D341Med (cell line): Measurements from ENCODE around the gene ATP8B4.

Experiments used
- DNase-seq: peaks from one replicate; pipeline ENCODE4 v3.0.0; 2012; ENCODE audit warnings: low spot score

The ATP8B4 gene

GRCh38 chr15:49898097-49898496, 220.9 kb downstream of the ATP8B4 start:
- DNase-seq = no peak

- no peak for DNase-seq
These were observed 223.4 kb downstream of the ATP8B4 start for GRCh38 chr15:49895347-49896223.

GRCh38 chr15:49890689-49891088, 228.3 kb downstream of the ATP8B4 start:
- DNase-seq = no peak

GRCh38 chr15:49889536-49889935, 229.5 kb downstream of the ATP8B4 start:
- DNase-seq = no peak

GRCh38 chr15:49888734-49889133, 230.3 kb downstream of the ATP8B4 start:
- no peak for DNase-seq

- DNase-seq = no peak
These were observed 230.7 kb downstream of the ATP8B4 start for GRCh38 chr15:49888323-49888693.

- no peak for DNase-seq
These were observed 231.2 kb downstream of the ATP8B4 start for GRCh38 chr15:49887659-49888322.

GRCh38 chr15:49883121-49883520, 235.9 kb downstream of the ATP8B4 start:
- DNase-seq = no peak

- DNase-seq = no peak
These were observed 237.2 kb downstream of the ATP8B4 start for GRCh38 chr15:49881866-49882265.

- DNase-seq = no peak
These were observed 237.6 kb downstream of the ATP8B4 start for GRCh38 chr15:49881433-49881832.

- DNase-seq = no peak
These were observed 241.0 kb downstream of the ATP8B4 start for GRCh38 chr15:49877873-49878521.

GRCh38 chr15:49877117-49877872, 241.7 kb downstream of the ATP8B4 start:
- no peak for DNase-seq

- DNase-seq = no peak
These were observed 242.5 kb downstream of the ATP8B4 start for GRCh38 chr15:49876401-49877038.

GRCh38 chr15:49875392-49875791, 243.6 kb downstream of the ATP8B4 start:
- DNase-seq = no peak

GRCh38 chr15:49870472-49870871, 248.6 kb downstream of the ATP8B4 start:
- DNase-seq = no peak

GRCh38 chr15:49868348-49868747, 250.7 kb downstream of the ATP8B4 start:
- DNase-seq = no peak

- no peak for DNase-seq
These were observed 252.9 kb downstream of the ATP8B4 start for GRCh38 chr15:49865925-49866757.

- DNase-seq = no peak
These were observed 254.8 kb downstream of the ATP8B4 start for GRCh38 chr15:49864251-49864650.

- DNase-seq = no peak
These were observed 255.4 kb downstream of the ATP8B4 start for GRCh38 chr15:49863431-49864224.

GRCh38 chr15:49860101-49860500, 258.9 kb downstream of the ATP8B4 start:
- no peak for DNase-seq
